ENCODE results near the gene SHOX. TPM values are rescaled to one million over a fixed set of nuclear protein-coding genes. Genes with fewer than 3 reads are reported as not detected.

Gene SHOX
- total RNA-seq, 1 experiment from 2014 or later = 0.24 TPM

GRCh38 chrX:662126-662525, 31.5 kb downstream of the SHOX start:
- no peak overlapping the region for H2BK120ac ChIP-seq (ENCODE audit: low read depth, low read length, poor library complexity, severe bottlenecking)
- peaks cover 10 to 11% of the 10 kb centered on the region in 2 experiments for H3K9me3 Mint-ChIP-seq

More at GRCh38 chrX:662126-662525, 31.5 kb downstream of the SHOX start:
- Histone ChIP-seq H3K79me1 (ENCODE audit: insufficient read depth, low read depth, low read length, poor library complexity, severe bottlenecking) (no peaks in the 10 kb centered on the region), H2BK20ac (ENCODE audit: low read depth, low read length, poor library complexity, severe bottlenecking) (no peak overlapping the region), H3K23me2 (ENCODE audit: insufficient read length, low read depth, low read length, poor library complexity, severe bottlenecking) (no peaks in the 10 kb centered on the region), H4K8ac (replicated peaks; ENCODE audit: insufficient read length, low read depth, low read length) (no peak overlapping the region), H3K56ac (ENCODE audit: insufficient read length, low read depth, low read length) (no peak overlapping the region), H2BK12ac (ENCODE audit: insufficient read length, low read depth, low read length) (no peak overlapping the region), H4K5ac (ENCODE audit: insufficient read length, low read depth, low read length) (no peak overlapping the region), H3K79me2 (ENCODE audit: insufficient read depth, low read length) (no peaks in the 10 kb centered on the region), H3K9ac (ENCODE audit: extremely low read depth, insufficient read length, low read length) (no peak overlapping the region), H3K4ac (ENCODE audit: low read depth, low read length) (no peak overlapping the region), H4K91ac (ENCODE audit: insufficient read length, low read depth, low read length) (no peak overlapping the region), H3K4me1 (ENCODE audit: insufficient read depth, low read length) (peaks cover 5% of the 10 kb centered on the region; the same call in 1 of the 2 replicates), H3K9me3 (ENCODE audit: control insufficient read depth, low read depth, low read length) (no peaks in the 10 kb centered on the region), H3K4me2 (ENCODE audit: insufficient read depth, insufficient read length, low read length) (no peak overlapping the region), H3K27me3 (ENCODE audit: insufficient read depth, low read length) (no peaks in the 10 kb centered on the region), H2AFZ (ENCODE audit: low read length) (no peak overlapping the region), H2AK5ac (ENCODE audit: insufficient read length, low read length) (no peak overlapping the region), H3K27ac (ENCODE audit: insufficient read length, low read depth, low read length) (no peak overlapping the region), H4K20me1 (ENCODE audit: control insufficient read depth, insufficient read depth, insufficient read length) (no peaks in the 10 kb centered on the region), H2BK15ac (ENCODE audit: low read depth, low read length) (no peak overlapping the region), H2BK5ac (ENCODE audit: insufficient read length, low read length) (no peak overlapping the region), H3T11ph (ENCODE audit: low read length) (no peak overlapping the region), H3K18ac (ENCODE audit: insufficient read length, low read depth, low read length) (no peak overlapping the region), H3K14ac (ENCODE audit: insufficient read depth, low read length) (no peak overlapping the region), H3K23ac (ENCODE audit: insufficient read length, low read depth, low read length) (no peak overlapping the region)
- Mint-ChIP-seq H3K27ac (no peak overlapping the region), H3K4me1 (peaks cover 11 to 12% of the 10 kb centered on the region in 2 experiments), H3K36me3 (ENCODE audit: insufficient read depth in 1 of 3, low read depth in 3 of 3) (peaks cover 0 to 7% (median under 1%) of the 10 kb centered on the region in 3 experiments; a peak in 3 of 7 replicates), H3K27me3 (ENCODE audit: low read depth) (peaks cover 15% of the 10 kb centered on the region), H3K4me3 (no peak overlapping the region)
- no CpG with 5 or more reads among the region's 20 CpGs for WGBS (ENCODE audit: extremely low coverage, insufficient read length, low lambda C conversion rate)
- no peak for DNase-seq
- TF ChIP-seq, protein P1, sequence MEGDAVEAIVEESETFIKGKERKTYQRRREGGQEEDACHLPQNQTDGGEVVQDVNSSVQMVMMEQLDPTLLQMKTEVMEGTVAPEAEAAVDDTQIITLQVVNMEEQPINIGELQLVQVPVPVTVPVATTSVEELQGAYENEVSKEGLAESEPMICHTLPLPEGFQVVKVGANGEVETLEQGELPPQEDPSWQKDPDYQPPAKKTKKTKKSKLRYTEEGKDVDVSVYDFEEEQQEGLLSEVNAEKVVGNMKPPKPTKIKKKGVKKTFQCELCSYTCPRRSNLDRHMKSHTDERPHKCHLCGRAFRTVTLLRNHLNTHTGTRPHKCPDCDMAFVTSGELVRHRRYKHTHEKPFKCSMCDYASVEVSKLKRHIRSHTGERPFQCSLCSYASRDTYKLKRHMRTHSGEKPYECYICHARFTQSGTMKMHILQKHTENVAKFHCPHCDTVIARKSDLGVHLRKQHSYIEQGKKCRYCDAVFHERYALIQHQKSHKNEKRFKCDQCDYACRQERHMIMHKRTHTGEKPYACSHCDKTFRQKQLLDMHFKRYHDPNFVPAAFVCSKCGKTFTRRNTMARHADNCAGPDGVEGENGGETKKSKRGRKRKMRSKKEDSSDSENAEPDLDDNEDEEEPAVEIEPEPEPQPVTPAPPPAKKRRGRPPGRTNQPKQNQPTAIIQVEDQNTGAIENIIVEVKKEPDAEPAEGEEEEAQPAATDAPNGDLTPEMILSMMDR (conservative IDR thresholded peaks at IDR 0.05) = no peak
